HepG2 (cell line): ENCODE measurements around the gene KCTD19. TPM values are rescaled to one million over a fixed set of nuclear protein-coding genes. Genes with fewer than 3 reads are reported as not detected.
"Not testable (repeated sequence)": the region's sequence is repeated elsewhere in the genome, so short reads cannot be mapped to it uniquely, and the experiment has no call there.

Source experiments
- ATAC-seq: fragments of 200-7000 bp; cut with Tn5 transposase; 3 replicates; pipeline ENCODE4 v1.9.1; 2020; ENCODE audit warnings: mild to moderate bottlenecking, moderate library complexity
- BruUV-seq: library from RNA; stranded (reverse); fragments of 400-500 nt; replicated peaks from 2 replicates; lab custom pipeline; 2021; lab: Mats Ljungman, UMichigan
- CTCF ChIA-PET: fragments of 300-600 bp; formaldehyde crosslinking; extraction: SDS; loops from one replicate; lab custom pipeline; 2021; ENCODE audit warnings: low total read pairs, inconsistent platforms, low intra/inter-chr PET ratio; lab: Yijun Ruan, JAX
- POLR2A ChIA-PET: fragments of 350-600 bp; sonication (Branson Sonifier 250); formaldehyde crosslinking; loops from one replicate; lab custom pipeline; 2020; ENCODE audit warnings: antibody characterized with exemption, inconsistent platforms; lab: Yijun Ruan, JAX
- DNase-seq: peaks from one replicate; pipeline ENCODE4 v3.0.0-alpha.2; 2015; ENCODE audit warnings: low spot score
- FAIRE-seq: peaks from 3 replicates; lab custom pipeline; 2011; peaks lifted over from hg19 to GRCh38; lab: Jason Lieb, UNC
- H2AFZ ChIP-seq: one replicate; pipeline ENCODE4 v1.6.1; 2011; ENCODE audit warnings: low read length, inconsistent platforms
- H3K27ac ChIP-seq: fragments of 300-600 bp; 3 replicates; pipeline ENCODE4 v1.8.0; 2011; ENCODE audit warnings: mixed run types, mild to moderate bottlenecking, mixed read lengths, low read length, inconsistent platforms; ENCODE audit not compliant: insufficient read depth; ENCODE audit errors: extremely low read length
- H3K27me3 ChIP-seq, 2 experiments: fragments of 200-600 bp in 1 of 2; 2 replicates in 1 of 2; 3 replicates in 1 of 2; pipeline versions ENCODE4 v1.6.0 to v1.8.0; 2011; ENCODE audit warnings: low read length in 2 of 2, mild to moderate bottlenecking in 2 of 2, moderate library complexity in 2 of 2, inconsistent platforms in 1 of 2; ENCODE audit not compliant: insufficient read depth in 2 of 2, control insufficient read depth in 1 of 2
- H3K36me3 ChIP-seq, 2 experiments: fragments of 200-600 bp in 1 of 2; replicated peaks in 1 of 2; 2 replicates in 1 of 2; 3 replicates in 1 of 2; pipeline versions ENCODE4 v1.5.1 to v1.8.0; 2011; ENCODE audit warnings: low read length in 2 of 2, inconsistent platforms in 1 of 2; ENCODE audit not compliant: insufficient read depth in 2 of 2, control insufficient read depth in 1 of 2
- H3K4me1 ChIP-seq: 2 replicates; pipeline ENCODE4 v1.5.1; 2012; ENCODE audit warnings: low read length, inconsistent platforms; ENCODE audit not compliant: insufficient read depth
- H3K4me2 ChIP-seq: 2 replicates; pipeline ENCODE4 v1.6.0; 2011; ENCODE audit warnings: low read depth, low read length, inconsistent platforms
- H3K4me3 ChIP-seq, 3 experiments: fragments of 200-600 bp in 1 of 3; sonication (generic), shearing (Covaris generic) in 1 of 3; replicated peaks in 1 of 3; 2 replicates each; pipeline ENCODE4 v1.5.1; 2011 to 2016; ENCODE audit warnings: low read length in 3 of 3, inconsistent platforms in 2 of 3, low read depth in 2 of 3, mild to moderate bottlenecking in 2 of 3, control low read depth in 1 of 3, mixed read lengths in 1 of 3; ENCODE audit not compliant: insufficient read depth in 1 of 3
- H3K79me2 ChIP-seq: one replicate; pipeline ENCODE4 v1.6.1; 2011; ENCODE audit warnings: low read length, inconsistent platforms; ENCODE audit not compliant: insufficient read depth
- H3K9ac ChIP-seq: 2 replicates; pipeline ENCODE4 v1.6.0; 2011; ENCODE audit warnings: mild to moderate bottlenecking, low read depth, low read length, inconsistent platforms; ENCODE audit not compliant: insufficient read depth
- H3K9me3 ChIP-seq: 2 replicates; pipeline ENCODE4 v1.5.1; 2012; ENCODE audit warnings: mild to moderate bottlenecking, low read length
- H4K20me1 ChIP-seq: 2 replicates; pipeline ENCODE4 v1.6.0; 2011; ENCODE audit warnings: inconsistent platforms, mild to moderate bottlenecking, low read length, moderate library complexity; ENCODE audit not compliant: insufficient read depth
- BRD4 ChIP-seq: sonication (generic); formaldehyde crosslinking; IDR thresholded peaks from 2 replicates; pipeline ENCODE4 v1.4.0; 2020; ENCODE audit warnings: missing genetic modification reagents
- CAMTA2 ChIP-seq: sonication (generic); formaldehyde crosslinking; IDR thresholded peaks from 2 replicates; pipeline ENCODE4 v1.4.0; 2020; ENCODE audit warnings: mild to moderate bottlenecking, missing genetic modification reagents, borderline replicate concordance
- CHD2 ChIP-seq: IDR thresholded peaks from 2 replicates; pipeline ENCODE4 v1.6.1; 2011; ENCODE audit warnings: low read depth, low read length, improper control_type of control experiment
- MEF2D ChIP-seq: sonication (generic); formaldehyde crosslinking; IDR thresholded peaks from 2 replicates; pipeline ENCODE4 v1.5.1; 2020; ENCODE audit warnings: mild to moderate bottlenecking, missing genetic modification reagents
- MEIS2 ChIP-seq: sonication (generic); formaldehyde crosslinking; IDR thresholded peaks from 2 replicates; pipeline ENCODE4 v1.9.0; 2021; ENCODE audit warnings: mild to moderate bottlenecking, missing genetic modification reagents
- MIXL1 ChIP-seq: IDR thresholded peaks from 2 replicates; pipeline ENCODE4 v1.6.1; 2016
- MYNN ChIP-seq: sonication (generic); formaldehyde crosslinking; IDR thresholded peaks from 2 replicates; pipeline ENCODE4 v1.4.0; 2020; ENCODE audit warnings: mild to moderate bottlenecking, low read depth, missing genetic modification reagents
- NFRKB ChIP-seq: fragments of 450-650 bp; IDR thresholded peaks from 2 replicates; pipeline ENCODE4 v1.6.1; 2017
- NR1H2 ChIP-seq: sonication (generic); formaldehyde crosslinking; IDR thresholded peaks from 2 replicates; pipeline ENCODE4 v1.8.1; 2022; ENCODE audit warnings: low read depth, missing genetic modification reagents, borderline replicate concordance
- SMYD3 ChIP-seq: sonication (generic); formaldehyde crosslinking; IDR thresholded peaks from 2 replicates; pipeline ENCODE4 v1.8.1; 2023; ENCODE audit warnings: mild to moderate bottlenecking, missing genetic modification reagents
- TRAFD1 ChIP-seq: sonication (generic); formaldehyde crosslinking; IDR thresholded peaks from 2 replicates; pipeline ENCODE4 v1.5.1; 2020; ENCODE audit warnings: missing genetic modification reagents, mild to moderate bottlenecking, borderline replicate concordance
- ZNF230 ChIP-seq: sonication (generic); formaldehyde crosslinking; IDR thresholded peaks from 2 replicates; pipeline ENCODE4 v1.4.0; 2020; ENCODE audit warnings: mild to moderate bottlenecking, missing genetic modification reagents
- ZNF264 ChIP-seq: sonication (generic); formaldehyde crosslinking; IDR thresholded peaks from 2 replicates; pipeline ENCODE4 v1.4.0; 2020; ENCODE audit warnings: missing genetic modification reagents
- ZNF441 ChIP-seq: sonication (generic); formaldehyde crosslinking; IDR thresholded peaks from 2 replicates; pipeline ENCODE4 v1.7.0; 2021; ENCODE audit warnings: missing genetic modification reagents, borderline replicate concordance
- ZNF530 ChIP-seq: sonication (generic); formaldehyde crosslinking; IDR thresholded peaks from 2 replicates; pipeline ENCODE4 v1.5.0; 2020; ENCODE audit warnings: low read depth, mild to moderate bottlenecking, missing genetic modification reagents
- ZNF616 ChIP-seq: sonication (generic); formaldehyde crosslinking; IDR thresholded peaks from 2 replicates; pipeline ENCODE4 v1.5.0; 2020; ENCODE audit warnings: low read depth, mild to moderate bottlenecking, missing genetic modification reagents
- WGBS: methylation state at CpG from one replicate; pipeline ENCODE4 v1.1.6; 2017; ENCODE audit warnings: low lambda C conversion rate; 5-methylcytosine and 5-hydroxymethylcytosine counted together
- in situ Hi-C: cut with HindIII; loops from 2 replicates; pipeline ENCODE4 v1.10.0; 2017; ENCODE audit warnings: low pct_unique_long_range_greater_than_20kb; ENCODE audit not compliant: extremely low pct_ligation_motif_present
- intact Hi-C: fragments of 100-400 bp; cut with micrococcal nuclease; formaldehyde crosslinking; loops from one replicate; pipeline ENCODE4 v1.10.0; 2022; ENCODE audit not compliant: unreplicated experiment
- polyA plus RNA-seq, 8 experiments: library from polyadenylated mRNA; depleted of rRNA in 3 of 8; stranded (reverse) in 7 of 8; unstranded in 1 of 8; fragments of >200 nt; fragmentation: Illumina TruSeq in 4 of 8; extraction: Trizol in 4 of 8; gene quantifications; 2 replicates each; pipeline versions ENCODE4 v1.2.1 to v1.2.3, GENCODE V29; 2011 to 2016; ENCODE audit warnings: low read depth in 4 of 8, missing spikeins in 1 of 8, mixed read lengths in 1 of 8; ENCODE audit not compliant: insufficient read depth in 1 of 8
- total RNA-seq, 5 experiments: library from RNA; depleted of rRNA; stranded (reverse); fragments of >200 nt; fragmentation: Illumina TruSeq; extraction: Trizol; gene quantifications; 2 replicates each; pipeline ENCODE4 v1.2.3, GENCODE V29; 2016; ENCODE audit warnings: low read depth in 1 of 5
- TF ChIP-seq, protein P1 (sequence below), 2 experiments: fragments of 450-650 bp in 1 of 2; sonication (generic) in 1 of 2; formaldehyde crosslinking; IDR thresholded peaks; 2 replicates each; pipeline versions ENCODE4 v1.5.0 to v1.8.0; 2020 to 2022; ENCODE audit warnings: mild to moderate bottlenecking in 1 of 2, missing genetic modification reagents in 1 of 2

Gene KCTD19
- total and polyA plus RNA-seq, 2 of the 13 experiments (the other 11 are each of a cell fraction or from before 2014, with no cell fraction given), result not detected

DNA sequence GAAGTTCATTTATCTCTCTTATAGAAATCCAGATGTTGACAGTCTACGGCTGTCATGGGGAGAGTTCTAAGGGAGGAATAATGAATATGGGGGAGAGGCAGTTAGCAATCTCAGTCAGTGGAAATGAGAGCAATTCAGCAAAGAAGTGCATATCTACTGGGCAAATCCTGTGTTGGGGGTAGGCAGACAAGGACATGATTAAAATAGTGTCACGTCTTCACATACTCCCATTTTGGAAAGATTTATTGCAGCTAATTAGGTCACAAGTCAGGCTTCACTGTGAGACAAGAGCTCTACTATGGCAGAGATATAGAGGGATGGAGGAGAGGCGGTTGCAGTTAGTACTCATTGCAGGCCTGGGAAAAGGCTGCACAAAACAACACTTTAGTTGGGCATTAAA, 29.9 kb upstream of the KCTD19 start (continued):
- TF ChIP-seq MEF2D (CRISPR knock-in tag), result no peak
- no peak for TF ChIP-seq TRAFD1
- TF ChIP-seq CAMTA2 (CRISPR knock-in tag), result no peak

DNA sequence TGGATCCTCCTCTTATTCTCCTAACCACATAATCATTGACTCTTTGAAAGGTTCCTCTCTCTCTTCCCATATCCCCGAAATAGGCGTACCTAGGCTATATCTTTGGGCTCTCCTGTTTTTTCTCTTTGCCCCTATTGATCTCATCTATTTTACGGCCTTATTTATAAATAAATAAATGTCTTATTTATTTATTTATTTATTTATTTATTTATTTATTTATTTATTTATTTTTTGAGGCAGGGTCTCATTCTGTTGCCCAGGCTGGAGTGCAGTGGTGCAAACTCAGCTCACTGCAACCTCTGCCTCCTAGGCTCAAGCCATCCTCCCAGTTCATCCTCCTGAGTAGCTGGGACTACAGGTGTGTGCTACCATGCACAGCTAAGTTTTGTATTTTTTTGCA, 25.9 kb upstream of the KCTD19 start:
- H4K20me1 ChIP-seq, ATAC-seq, FAIRE-seq, H3K9ac ChIP-seq, in situ Hi-C loops, POLR2A ChIA-PET, H2AFZ ChIP-seq, H3K36me3 ChIP-seq, H3K79me2 ChIP-seq, H3K4me3 ChIP-seq, H3K27me3 ChIP-seq, H3K4me2 ChIP-seq, H3K9me3 ChIP-seq, DNase-seq, intact Hi-C loops, BruUV-seq, CTCF ChIA-PET, H3K27ac ChIP-seq: not testable (repeated sequence)
- peaks cover 13% of the 10 kb centered on the region for H3K4me1 ChIP-seq
- WGBS, result 91% methylated on average over 3 of the region's 3 CpGs

DNA sequence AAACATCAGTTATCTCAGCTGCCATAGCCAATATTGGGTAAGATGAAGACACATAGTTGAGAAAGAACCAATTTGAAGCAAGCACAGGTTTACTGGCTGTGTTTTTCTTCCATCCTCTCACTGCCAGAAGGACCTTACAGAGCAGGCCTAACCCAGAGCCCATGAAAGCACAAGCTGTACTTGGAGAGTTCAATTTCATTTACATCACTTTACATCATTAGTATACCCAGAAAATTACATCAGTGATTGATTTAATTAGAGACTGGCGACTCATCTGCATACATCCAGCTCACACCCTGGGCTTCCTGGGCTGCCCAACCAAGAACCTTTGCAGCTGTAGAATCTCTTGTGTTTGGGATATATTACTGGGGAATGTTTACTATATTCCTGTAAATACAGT, 23.8 kb upstream of the KCTD19 start:
- in situ Hi-C loops, result no loop called here
- TF ChIP-seq ZNF264 (CRISPR knock-in tag) (no peak), MIXL1 (no peak), NFRKB (no peak), CHD2 (no peak), SMYD3 (CRISPR knock-in tag) (no peak), ZNF530 (CRISPR knock-in tag) (no peak), MEIS2 (CRISPR knock-in tag) (no peak), NR1H2 (CRISPR knock-in tag) (no peak), ZNF230 (CRISPR knock-in tag) (no peak), BRD4 (no peak), ZNF616 (CRISPR knock-in tag) (no peak), MYNN (CRISPR knock-in tag) (no peak), ZNF441 (no peak)
- TF ChIP-seq, protein P1, sequence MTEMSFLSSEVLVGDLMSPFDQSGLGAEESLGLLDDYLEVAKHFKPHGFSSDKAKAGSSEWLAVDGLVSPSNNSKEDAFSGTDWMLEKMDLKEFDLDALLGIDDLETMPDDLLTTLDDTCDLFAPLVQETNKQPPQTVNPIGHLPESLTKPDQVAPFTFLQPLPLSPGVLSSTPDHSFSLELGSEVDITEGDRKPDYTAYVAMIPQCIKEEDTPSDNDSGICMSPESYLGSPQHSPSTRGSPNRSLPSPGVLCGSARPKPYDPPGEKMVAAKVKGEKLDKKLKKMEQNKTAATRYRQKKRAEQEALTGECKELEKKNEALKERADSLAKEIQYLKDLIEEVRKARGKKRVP (CRISPR knock-in tag; IDR thresholded peaks at IDR 0.05), result no peak

More for the DNA sequence above, 23.8 kb upstream of the KCTD19 start:
- no peak overlapping the region for H3K9ac ChIP-seq
- no TSS peak for BruUV-seq
- no peak for DNase-seq
- no peaks in the 10 kb centered on the region for H3K9me3 ChIP-seq
- ATAC-seq, result no peak
- H2AFZ ChIP-seq, result no peak overlapping the region
- no peaks in the 10 kb centered on the region for H3K27me3 ChIP-seq
- 75% methylated on average over 1 of the region's 1 CpG for WGBS
- H3K36me3 ChIP-seq, result no peaks in the 10 kb centered on the region
- peaks cover 29% of the 10 kb centered on the region for H3K4me1 ChIP-seq
- H3K27ac ChIP-seq, result no peak overlapping the region
- FAIRE-seq, result no peak
- POLR2A ChIA-PET, result interaction anchor here (0.6 kb wide), 1 partner anchor 24 kb away, joined by 4 read pairs; the partner anchor contains the start of genes KCTD19 and LRRC36
- H3K4me2 ChIP-seq, result no peak overlapping the region
- CTCF ChIA-PET, result no interaction called here
- no peaks in the 10 kb centered on the region for H3K79me2 ChIP-seq
- intact Hi-C loops, result no loop called here
- no peak overlapping the region for H3K4me3 ChIP-seq
- no peaks in the 10 kb centered on the region for H4K20me1 ChIP-seq
